Stimulated activated effector memory CD8-positive, alpha-beta T cell treated with anti-CD3 and anti-CD28 coated beads, Interleukin-12 subunit alpha, Interleukin-12 subunit beta, amount 100 ng/mL, for 72 hours (primary cell): ENCODE measurements around the gene ELF3.
"Not testable (repeated sequence)": the region's sequence is repeated elsewhere in the genome, so short reads cannot be mapped to it uniquely, and the experiment has no call there.

ENCODE experiments used
- ATAC-seq: fragments of 150-1000 bp; cut with Tn5 transposase; 2 replicates; pipeline ENCODE4 v1.10.0; 2021
- DNase-seq, 2 donors: peaks; one replicate each; pipeline ENCODE4 v3.0.0; 2021 to 2022; ENCODE audit warnings: low spot score in 2 of 2
- H3K27ac Mint-ChIP-seq: one replicate; pipeline ENCODE4 v1.8.0; 2022; ENCODE audit warnings: mild to moderate bottlenecking, mixed read lengths
- H3K36me3 Mint-ChIP-seq: one replicate; pipeline ENCODE4 v1.8.0; 2022; ENCODE audit warnings: mild to moderate bottlenecking, mixed read lengths
- H3K4me1 Mint-ChIP-seq: one replicate; pipeline ENCODE4 v1.8.0; 2022; ENCODE audit warnings: mixed read lengths
- H3K4me3 Mint-ChIP-seq: one replicate; pipeline ENCODE4 v1.8.0; 2022; ENCODE audit warnings: mild to moderate bottlenecking, mixed read lengths
- H3K9me3 Mint-ChIP-seq: one replicate; pipeline ENCODE4 v1.8.0; 2022; ENCODE audit warnings: mixed read lengths

The ELF3 gene

DNA sequence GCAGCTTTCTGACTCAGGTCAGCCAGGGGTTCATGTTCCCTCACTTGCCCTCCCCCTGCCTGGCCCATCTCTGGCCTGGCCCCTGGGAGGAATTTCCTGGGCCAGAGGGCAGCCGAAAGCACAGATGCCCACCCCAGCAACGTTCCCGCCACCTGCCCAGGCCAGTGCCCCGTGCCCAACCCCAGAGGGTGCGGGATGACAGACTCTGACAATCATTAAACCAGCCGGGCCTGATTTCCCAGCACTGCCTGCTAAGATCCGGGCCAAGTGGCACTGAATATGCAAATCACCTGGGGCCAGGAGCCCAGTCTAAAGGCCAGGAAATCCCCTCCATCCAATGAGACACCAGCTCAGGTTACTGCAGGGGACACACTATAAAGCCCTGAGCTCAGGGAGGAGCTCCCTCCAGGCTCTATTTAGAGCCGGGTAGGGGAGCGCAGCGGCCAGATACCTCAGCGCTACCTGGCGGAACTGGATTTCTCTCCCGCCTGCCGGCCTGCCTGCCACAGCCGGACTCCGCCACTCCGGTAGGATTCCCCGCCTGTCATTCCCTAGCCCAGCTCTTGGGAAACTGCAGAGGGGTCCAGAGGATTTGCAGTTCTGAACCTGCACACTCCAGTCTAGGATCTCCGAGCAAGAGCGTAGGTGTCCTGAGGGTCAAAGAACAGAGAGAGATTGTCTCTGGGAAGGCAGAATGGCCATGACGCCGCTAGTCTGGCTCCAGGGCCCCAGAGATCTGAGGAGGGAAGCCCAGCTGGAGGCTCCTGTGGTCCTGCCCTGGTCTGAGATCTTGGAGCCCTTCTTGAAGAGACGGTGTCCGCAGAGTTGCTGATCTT lies at the start of gene ELF3:
Gene ELF3 (plus strand): TSS at position 408 of the 836 bp plus-strand sequence. CDS start 550 bp downstream, outside the sequence.
- ATAC-seq: no peak
- H3K27ac Mint-ChIP-seq: no peak within 1 kb of the TSS
- no peak within 1 kb of the TSS for H3K4me3 Mint-ChIP-seq

DNA sequence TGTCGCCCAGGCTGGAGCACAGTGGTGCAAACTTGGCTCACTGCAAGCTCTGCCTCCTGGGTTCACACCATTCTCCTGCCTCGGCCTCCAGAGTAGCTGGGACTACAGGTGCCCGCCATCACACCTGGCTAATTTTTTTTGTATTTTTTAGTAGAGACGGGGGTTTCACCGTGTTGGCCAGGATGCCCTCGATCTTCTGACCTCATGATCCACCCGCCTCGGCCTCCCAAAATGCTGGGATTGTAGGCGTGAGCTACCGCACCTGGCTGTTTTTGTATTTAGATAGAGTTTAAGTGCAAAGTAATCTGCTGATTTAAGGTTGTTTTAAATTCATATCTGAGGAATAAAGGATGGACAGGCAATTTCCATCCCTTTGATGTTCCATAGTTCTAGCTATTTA lies 48.0 kb upstream of the ELF3 start:
- DNase-seq, H3K4me1 Mint-ChIP-seq, H3K4me3 Mint-ChIP-seq, ATAC-seq, H3K9me3 Mint-ChIP-seq, H3K27ac Mint-ChIP-seq: not testable (repeated sequence)
- H3K36me3 Mint-ChIP-seq: peaks cover 100% of the 10 kb centered on the region

More for the DNA sequence above, at the start of gene ELF3:
- Mint-ChIP-seq H3K9me3 (no peaks in the 10 kb centered on the region), H3K36me3 (peaks cover 15% of the 10 kb centered on the region), H3K4me1 (no peaks in the 10 kb centered on the region)
- no peak for DNase-seq

DNA sequence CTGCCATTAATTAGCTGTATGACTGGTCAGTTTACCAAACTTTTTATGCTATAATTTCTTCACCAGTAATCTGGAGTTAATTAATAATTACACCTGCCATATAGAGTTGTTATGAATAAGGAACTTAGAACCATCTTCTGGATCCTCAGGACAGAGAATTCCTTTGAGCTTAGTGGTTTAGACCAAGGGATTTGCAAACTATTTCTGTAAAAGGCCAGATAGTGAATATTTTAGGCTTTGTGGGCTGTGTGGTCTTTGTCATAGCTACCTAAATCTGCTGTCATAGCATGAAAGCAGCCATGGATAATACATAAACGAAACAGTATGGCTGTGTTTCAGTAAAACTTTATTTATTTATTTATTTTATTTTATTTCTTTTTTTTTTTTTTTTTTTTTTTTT lies 46.1 kb upstream of the ELF3 start:
- no peak overlapping the region for H3K27ac Mint-ChIP-seq
- H3K9me3 Mint-ChIP-seq: no peaks in the 10 kb centered on the region
- peaks cover 6% of the 10 kb centered on the region for H3K4me1 Mint-ChIP-seq
- ATAC-seq: no peak
- H3K4me3 Mint-ChIP-seq: no peak overlapping the region
- DNase-seq: no peak
- peaks cover 100% of the 10 kb centered on the region for H3K36me3 Mint-ChIP-seq

DNA sequence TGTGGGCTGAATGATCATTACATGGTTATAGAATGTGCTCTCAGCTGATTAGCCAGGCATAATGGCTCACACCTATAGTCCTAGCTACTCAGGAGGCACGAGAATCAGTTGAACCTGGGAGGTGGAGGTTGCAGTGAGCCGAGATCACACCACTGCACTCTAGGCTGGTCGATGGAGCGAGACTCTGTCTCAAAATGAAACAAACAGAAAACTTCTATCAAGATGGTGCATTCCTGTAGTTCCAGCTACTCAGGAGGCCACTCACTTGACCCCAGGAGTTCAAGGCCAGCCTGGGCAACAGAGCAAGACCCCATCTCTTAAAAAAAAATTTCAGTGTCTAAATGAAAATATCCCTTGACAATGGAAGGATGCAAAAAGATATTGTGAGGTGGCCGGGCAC lies 44.2 kb upstream of the ELF3 start:
- H3K4me3 Mint-ChIP-seq: no peak overlapping the region
- ATAC-seq (no peak), DNase-seq (no peak)
- H3K27ac Mint-ChIP-seq: no peak overlapping the region
- H3K36me3 Mint-ChIP-seq: peaks cover 100% of the 10 kb centered on the region
- H3K9me3 Mint-ChIP-seq: no peaks in the 10 kb centered on the region
- H3K4me1 Mint-ChIP-seq: peaks cover 6% of the 10 kb centered on the region

DNA sequence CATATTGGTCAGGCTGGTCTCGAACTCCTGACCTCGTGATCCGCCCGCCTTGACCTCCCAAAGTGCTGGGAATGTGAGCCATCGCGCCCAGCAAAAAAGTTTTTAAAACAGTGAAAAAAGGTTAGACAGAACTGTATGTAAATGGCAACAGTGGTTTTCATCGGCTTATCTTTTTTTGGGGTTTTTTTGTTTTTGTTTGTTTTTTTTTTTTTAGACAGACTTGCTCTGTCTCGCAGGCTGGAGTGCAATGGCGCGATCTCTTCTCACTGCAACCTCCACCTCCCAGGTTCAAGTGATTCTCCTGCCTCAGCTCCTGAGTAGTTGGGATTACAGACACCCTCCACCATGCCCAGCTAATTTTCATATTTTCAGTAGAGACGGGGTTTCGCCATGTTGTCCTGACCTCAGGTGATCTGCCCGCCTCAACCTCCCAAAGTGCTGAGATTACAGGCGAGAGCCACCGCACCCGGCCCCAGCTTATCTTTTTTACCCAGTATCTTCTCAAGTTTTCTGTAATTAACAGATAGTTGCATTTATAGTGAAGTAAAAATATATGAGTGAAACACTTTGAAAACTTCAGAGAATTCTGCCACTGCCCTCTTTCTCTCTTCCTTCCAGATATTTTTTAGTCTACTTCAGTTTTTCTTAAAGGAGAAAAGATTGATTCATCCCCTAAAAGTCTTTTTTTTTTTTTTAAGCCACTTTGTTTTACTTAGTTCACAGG lies 42.0 kb upstream of the ELF3 start:
- H3K4me3 Mint-ChIP-seq: no peak overlapping the region
- no peaks in the 10 kb centered on the region for H3K4me1 Mint-ChIP-seq
- no peak overlapping the region for H3K27ac Mint-ChIP-seq
- ATAC-seq: no peak
- peaks cover 81% of the 10 kb centered on the region for H3K36me3 Mint-ChIP-seq
- H3K9me3 Mint-ChIP-seq: no peaks in the 10 kb centered on the region
- no peak for DNase-seq

DNA sequence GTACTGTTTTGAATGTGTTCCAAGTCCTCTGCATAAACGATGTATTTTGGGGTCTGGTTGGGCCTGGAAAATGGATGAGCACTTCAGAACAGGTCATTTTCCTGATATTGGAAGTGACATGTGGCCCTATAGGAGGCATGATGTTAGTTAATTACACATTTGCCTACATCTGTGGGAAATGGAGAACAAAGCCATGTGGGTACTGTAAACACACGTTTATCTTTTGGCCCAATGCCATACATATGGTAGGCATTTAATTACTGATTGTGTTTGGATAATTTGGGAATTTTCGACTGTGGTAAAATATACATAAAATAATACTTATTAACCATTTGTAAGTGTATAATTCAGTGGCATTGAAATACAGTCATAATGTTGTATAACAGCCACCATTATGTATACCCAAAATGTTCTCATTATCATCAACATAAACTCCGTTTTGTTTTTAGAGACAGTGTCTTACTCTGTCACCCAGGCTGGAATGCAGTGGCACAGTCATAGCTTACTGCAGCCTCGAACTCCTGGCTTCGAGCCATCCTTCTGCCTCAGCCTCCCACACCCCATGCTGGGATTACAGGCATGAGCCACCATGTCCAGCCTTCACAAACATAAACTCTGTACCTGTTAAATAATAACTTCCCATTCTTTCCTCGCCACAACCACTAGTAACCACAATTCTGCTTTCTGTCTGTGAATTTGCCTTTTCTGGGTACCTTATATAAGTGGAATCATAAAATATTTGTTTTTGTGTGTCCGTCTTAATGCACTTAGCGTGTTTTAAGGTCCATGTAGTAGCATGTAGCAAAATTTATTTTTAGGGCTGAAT lies 39.8 kb upstream of the ELF3 start:
- Mint-ChIP-seq H3K4me3 (no peak overlapping the region), H3K4me1 (no peaks in the 10 kb centered on the region), H3K9me3 (no peaks in the 10 kb centered on the region), H3K27ac (no peak overlapping the region), H3K36me3 (peaks cover 60% of the 10 kb centered on the region)
- DNase-seq (no peak), ATAC-seq (no peak)

DNA sequence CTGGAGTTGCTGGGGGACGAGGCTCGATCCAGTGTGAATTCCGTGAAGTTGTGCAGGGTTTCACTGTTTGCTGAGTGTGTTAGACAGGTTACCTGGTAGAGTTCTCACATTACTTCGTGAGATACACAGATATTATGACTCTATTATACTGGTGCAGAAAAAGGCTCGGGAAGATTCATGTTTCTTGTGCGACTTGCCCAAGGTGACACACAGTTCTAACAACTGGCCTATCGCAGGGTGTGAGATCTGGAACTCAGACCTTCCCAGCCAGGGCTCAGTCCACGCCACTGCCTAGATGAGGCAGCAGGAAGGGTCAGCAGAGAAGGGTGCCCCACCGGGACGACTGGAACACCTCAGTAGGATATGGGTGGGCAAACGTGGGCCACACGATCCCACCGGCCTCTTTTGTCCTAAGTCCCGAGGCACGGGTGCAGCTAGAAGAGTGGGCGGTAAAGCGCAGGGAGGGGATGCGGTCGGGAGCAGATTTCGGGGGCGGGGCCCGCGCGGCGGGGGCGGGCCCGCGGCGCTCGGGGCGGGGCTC lies 28.2 kb upstream of the ELF3 start:
- Mint-ChIP-seq H3K4me1 (peaks cover 17% of the 10 kb centered on the region), H3K4me3 (peak overlapping the region; percentile 92), H3K9me3 (no peaks in the 10 kb centered on the region), H3K36me3 (peaks cover 5% of the 10 kb centered on the region), H3K27ac (peak overlapping the region; percentile 83)
- DNase-seq (no peak), ATAC-seq (peak; percentile 50)

DNA sequence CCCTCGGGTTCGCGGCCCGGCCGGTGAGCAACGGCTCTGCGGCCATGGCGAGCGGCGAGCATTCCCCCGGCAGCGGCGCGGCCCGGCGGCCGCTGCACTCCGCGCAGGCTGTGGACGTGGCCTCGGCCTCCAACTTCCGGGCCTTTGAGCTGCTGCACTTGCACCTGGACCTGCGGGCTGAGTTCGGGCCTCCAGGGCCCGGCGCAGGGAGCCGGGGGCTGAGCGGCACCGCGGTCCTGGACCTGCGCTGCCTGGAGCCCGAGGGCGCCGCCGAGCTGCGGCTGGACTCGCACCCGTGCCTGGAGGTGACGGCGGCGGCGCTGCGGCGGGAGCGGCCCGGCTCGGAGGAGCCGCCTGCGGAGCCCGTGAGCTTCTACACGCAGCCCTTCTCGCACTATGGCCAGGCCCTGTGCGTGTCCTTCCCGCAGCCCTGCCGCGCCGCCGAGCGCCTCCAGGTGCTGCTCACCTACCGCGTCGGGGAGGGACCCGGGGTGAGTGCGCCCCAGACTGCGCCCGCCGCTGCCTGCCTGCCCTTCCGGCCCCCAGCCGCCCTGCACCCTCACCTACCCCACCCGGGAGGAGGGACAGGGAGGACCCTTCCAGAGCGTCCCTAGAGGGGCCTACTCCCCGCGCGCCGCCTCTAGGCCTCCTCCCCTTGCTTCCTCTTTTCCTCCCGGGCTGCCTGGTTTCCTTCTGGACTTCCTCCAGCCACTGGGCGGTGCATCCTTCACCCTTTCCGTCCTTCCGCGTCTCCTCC lies 27.6 kb upstream of the ELF3 start, which contains the start of gene RNPEP:
Gene RNPEP (plus strand): TSS at position 26 of the 757 bp plus-strand sequence. CDS start 19 bp downstream, at position 45.
- Mint-ChIP-seq H3K4me1 (peaks cover 17% of the 10 kb centered on the region), H3K4me3 (peak within 1 kb of the TSS; percentile 92), H3K36me3 (peaks cover 6% of the 10 kb centered on the region), H3K27ac (peak within 1 kb of the TSS; percentile 94), H3K9me3 (no peaks in the 10 kb centered on the region)
- peak; percentile 52 to 78 for DNase-seq
- peak; percentile 87 for ATAC-seq

DNA sequence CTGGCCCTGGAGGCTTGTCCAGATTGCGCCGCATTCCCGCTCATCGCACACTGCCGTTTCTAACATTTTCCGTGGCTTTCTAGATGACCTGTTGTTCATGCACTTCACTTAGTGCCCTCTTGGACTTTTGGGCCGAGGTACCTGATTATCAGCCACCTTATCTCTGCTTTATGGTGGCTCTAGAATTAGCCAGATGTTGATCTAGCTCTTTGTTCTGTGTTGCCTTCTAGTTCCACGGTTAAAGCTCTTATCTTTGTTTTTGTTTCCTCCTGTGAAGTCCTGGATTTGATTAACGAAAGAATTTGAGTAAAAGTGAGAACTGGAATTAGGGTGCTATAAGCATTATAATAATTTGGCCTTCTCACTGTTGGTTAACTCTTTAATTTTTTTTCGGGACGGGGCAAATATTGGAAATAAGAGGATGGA lies 27.0 kb upstream of the ELF3 start:
- peak; percentile 20 for ATAC-seq
- Mint-ChIP-seq H3K9me3 (no peaks in the 10 kb centered on the region), H3K4me1 (peaks cover 17% of the 10 kb centered on the region), H3K27ac (peak overlapping the region; percentile 94), H3K4me3 (peak overlapping the region; percentile 92), H3K36me3 (peaks cover 12% of the 10 kb centered on the region)
- DNase-seq: no peak

DNA sequence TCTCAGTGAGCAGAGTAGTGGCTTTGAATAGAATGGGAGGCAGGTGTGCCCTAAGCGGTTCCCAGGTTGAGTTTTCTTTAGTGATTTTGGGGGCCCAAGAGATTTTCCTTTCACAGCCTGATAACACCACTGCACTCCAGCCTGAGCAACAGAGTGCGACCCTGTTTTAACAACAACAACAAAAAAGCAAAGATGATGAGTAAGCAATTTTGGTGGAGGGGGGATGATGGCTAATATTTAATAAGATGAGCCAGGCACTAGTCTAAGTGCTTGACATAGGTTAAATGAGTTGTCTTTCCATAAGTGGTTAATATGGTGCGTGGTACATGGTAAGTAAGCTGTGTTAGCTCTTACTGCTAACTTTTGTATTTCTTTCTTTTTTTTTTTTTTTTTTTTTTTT lies 25.9 kb upstream of the ELF3 start:
- H3K9me3 Mint-ChIP-seq: no peaks in the 10 kb centered on the region
- peaks cover 17% of the 10 kb centered on the region for H3K4me1 Mint-ChIP-seq
- no peak overlapping the region for H3K27ac Mint-ChIP-seq
- H3K36me3 Mint-ChIP-seq: peaks cover 22% of the 10 kb centered on the region
- DNase-seq: no peak
- no peak overlapping the region for H3K4me3 Mint-ChIP-seq
- ATAC-seq: no peak

DNA sequence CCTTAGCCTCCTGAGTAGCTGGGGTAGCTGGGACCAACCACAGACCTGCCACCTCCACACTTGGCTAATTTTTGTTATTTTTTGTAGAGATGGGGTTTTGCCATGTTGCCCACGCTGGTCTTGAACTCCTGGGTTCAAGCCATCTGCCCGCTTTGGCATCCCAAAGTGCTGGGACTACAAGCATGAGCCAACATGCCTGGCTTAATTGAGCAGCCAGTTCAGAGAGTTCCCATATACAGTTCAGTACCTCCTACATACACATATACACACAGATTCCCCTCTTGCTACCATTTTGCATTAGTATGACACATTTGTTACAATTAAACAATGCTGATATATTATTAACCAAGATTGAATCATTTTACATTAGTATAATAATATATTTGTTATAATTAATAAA lies 25.0 kb upstream of the ELF3 start:
- Mint-ChIP-seq H3K36me3 (peaks cover 31% of the 10 kb centered on the region), H3K9me3 (no peaks in the 10 kb centered on the region), H3K4me1 (peaks cover 17% of the 10 kb centered on the region), H3K4me3 (no peak overlapping the region), H3K27ac (no peak overlapping the region)
- DNase-seq (no peak), ATAC-seq (no peak)

DNA sequence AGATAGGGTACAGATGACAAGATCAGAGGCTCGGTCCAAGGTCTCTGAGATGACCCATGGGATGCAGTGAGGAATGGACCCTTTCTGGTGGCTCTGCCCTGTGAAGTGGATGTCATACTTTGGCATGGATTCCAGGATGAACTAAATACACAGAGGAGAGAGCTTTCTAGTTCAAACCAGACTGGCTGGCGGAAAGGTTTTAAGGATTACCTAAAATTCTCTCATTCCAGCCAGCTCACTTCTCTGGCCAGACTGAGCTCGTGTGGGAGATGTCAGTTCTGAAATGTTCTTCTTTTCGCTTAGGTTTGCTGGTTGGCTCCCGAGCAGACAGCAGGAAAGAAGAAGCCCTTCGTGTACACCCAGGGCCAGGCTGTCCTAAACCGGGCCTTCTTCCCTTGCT lies 21.8 kb upstream of the ELF3 start:
- DNase-seq (no peak), ATAC-seq (no peak)
- Mint-ChIP-seq H3K4me1 (no peaks in the 10 kb centered on the region), H3K36me3 (peaks cover 54% of the 10 kb centered on the region), H3K4me3 (no peak overlapping the region), H3K27ac (peak overlapping the region; percentile 6), H3K9me3 (no peaks in the 10 kb centered on the region)

DNA sequence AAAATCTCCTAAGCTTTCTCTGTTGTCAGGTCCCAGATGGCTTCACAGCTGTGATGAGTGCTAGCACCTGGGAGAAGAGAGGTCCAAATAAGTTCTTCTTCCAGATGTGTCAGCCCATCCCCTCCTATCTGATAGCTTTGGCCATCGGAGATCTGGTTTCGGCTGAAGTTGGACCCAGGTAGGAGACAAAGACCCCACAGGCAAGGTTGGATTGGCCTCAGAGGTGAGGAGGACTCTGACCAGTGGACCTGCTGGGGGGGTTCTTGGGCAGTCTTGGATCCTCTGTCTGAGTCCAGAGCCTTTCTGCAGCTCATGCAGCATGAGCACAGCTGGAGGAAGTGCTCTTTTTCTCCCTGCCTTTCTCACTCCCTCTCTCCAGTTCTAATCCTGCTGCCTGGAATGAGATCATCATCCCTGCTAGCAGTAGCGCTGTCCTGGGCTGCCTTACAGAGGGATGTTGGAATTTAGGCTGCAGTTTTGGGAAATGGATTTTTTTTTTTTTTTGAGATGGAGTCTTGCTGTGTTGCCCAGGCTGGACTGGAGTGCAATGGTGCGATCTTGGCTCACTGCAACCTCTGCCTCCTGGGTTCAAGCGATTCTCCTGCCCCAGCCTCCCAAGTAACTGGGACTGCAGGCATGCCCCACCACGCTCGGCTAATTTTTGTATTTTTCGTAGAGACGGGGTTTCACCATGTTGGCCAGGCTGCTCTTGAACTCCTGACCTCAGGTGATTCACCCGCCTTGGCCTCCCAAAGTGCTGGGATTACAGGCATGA lies 20.8 kb upstream of the ELF3 start:
- DNase-seq (no peak), ATAC-seq (no peak)
- no peaks in the 10 kb centered on the region for H3K4me1 Mint-ChIP-seq
- H3K4me3 Mint-ChIP-seq: no peak overlapping the region
- H3K9me3 Mint-ChIP-seq: no peaks in the 10 kb centered on the region
- H3K36me3 Mint-ChIP-seq: peaks cover 63% of the 10 kb centered on the region
- no peak overlapping the region for H3K27ac Mint-ChIP-seq

DNA sequence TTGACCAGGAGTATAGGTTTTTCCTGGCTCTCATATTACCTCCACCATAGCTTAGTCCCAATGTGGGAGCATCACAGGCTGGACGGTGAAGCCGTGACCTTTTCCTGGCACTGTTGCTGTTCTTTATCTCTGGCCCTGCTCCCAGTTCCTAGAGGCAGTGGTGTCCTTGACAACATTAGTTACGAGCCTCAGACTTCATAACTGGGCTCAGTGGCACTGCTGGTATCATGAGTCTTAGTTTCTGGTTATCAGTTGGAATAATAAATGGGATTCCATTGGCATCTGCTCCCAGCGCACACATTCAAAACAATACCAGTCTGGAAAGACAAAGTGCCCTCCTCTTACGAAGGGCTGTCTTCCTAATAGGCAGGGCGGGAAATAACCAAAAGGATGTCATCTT lies 20.0 kb upstream of the ELF3 start:
- DNase-seq (no peak), ATAC-seq (no peak)
- Mint-ChIP-seq H3K4me1 (no peaks in the 10 kb centered on the region), H3K4me3 (no peak overlapping the region), H3K9me3 (no peaks in the 10 kb centered on the region), H3K27ac (no peak overlapping the region), H3K36me3 (peaks cover 72% of the 10 kb centered on the region)
